GM12891 (cell line): Measurements from ENCODE around the gene PIP4K2B.
A peak's percentile ranks its signal among the peaks of the same experiment; 100 is the strongest.

Experiments
- DNase-seq: peaks from one replicate; pipeline ENCODE4 v3.0.0; 2011; ENCODE audit warnings: low spot score; ENCODE audit not compliant: insufficient read length
- FAIRE-seq: peaks from 2 replicates; lab custom pipeline; 2011; peaks lifted over from hg19 to GRCh38; lab: Jason Lieb, UNC
- PAX5 ChIP-seq: IDR thresholded peaks from 2 replicates; pipeline ENCODE4 v1.6.1; 2011; ENCODE audit warnings: low read length, moderate library complexity, mild to moderate bottlenecking; ENCODE audit not compliant: insufficient read depth, severe bottlenecking
- POLR2A ChIP-seq: IDR thresholded peaks from 2 replicates; pipeline ENCODE4 v1.6.1; 2011; ENCODE audit warnings: low read depth, low read length, control low read depth
- POLR2AphosphoS5 ChIP-seq: IDR thresholded peaks from 2 replicates; pipeline ENCODE4 v1.6.1; 2011; ENCODE audit warnings: low read depth, low read length, control low read depth
- POU2F2 ChIP-seq: IDR thresholded peaks from 2 replicates; pipeline ENCODE4 v1.6.1; 2011; ENCODE audit warnings: low read depth, mild to moderate bottlenecking, control low read depth, low read length, moderate library complexity
- SPI1 ChIP-seq: IDR thresholded peaks from 2 replicates; pipeline ENCODE4 v1.6.1; 2011; ENCODE audit warnings: low read depth, low read length, control low read depth
- TAF1 ChIP-seq: IDR thresholded peaks from 2 replicates; pipeline ENCODE4 v1.6.1; 2011; ENCODE audit warnings: low read depth, low read length, control low read depth

Gene PIP4K2B

GRCh38 chr17:38779965-38780752, 19.2 kb downstream of the PIP4K2B start:
- no peak for TF ChIP-seq POLR2AphosphoS5
- TF ChIP-seq TAF1, result no peak
- TF ChIP-seq PAX5, result no peak
- TF ChIP-seq SPI1, result no peak
- no peak for TF ChIP-seq POU2F2
- no peak for TF ChIP-seq POLR2A
- no peak for FAIRE-seq
- DNase-seq, result no peak

- TF ChIP-seq POLR2AphosphoS5 (no peak), PAX5 (no peak), POLR2A (no peak), TAF1 (no peak), SPI1 (no peak), POU2F2 (no peak)
- DNase-seq (no peak), FAIRE-seq (no peak)
These were observed 21.6 kb downstream of the PIP4K2B start for GRCh38 chr17:38777641-38778250.

- FAIRE-seq (no peak), DNase-seq (no peak)
These were observed 26.1 kb downstream of the PIP4K2B start for GRCh38 chr17:38773258-38773657.

GRCh38 chr17:38768417-38768816, 30.9 kb downstream of the PIP4K2B start:
- DNase-seq (no peak), FAIRE-seq (no peak)
- no peak for TF ChIP-seq SPI1
- TF ChIP-seq PAX5, result no peak
- no peak for TF ChIP-seq POLR2AphosphoS5

More at GRCh38 chr17:38773258-38773657, 26.1 kb downstream of the PIP4K2B start:
- no peak for TF ChIP-seq TAF1

- TF ChIP-seq POLR2A (no peak), POLR2AphosphoS5 (no peak)
- DNase-seq, result no peak
- FAIRE-seq, result no peak
These were observed 33.0 kb downstream of the PIP4K2B start for GRCh38 chr17:38766341-38766740.

- FAIRE-seq, result no peak
- no peak for DNase-seq
- no peak for TF ChIP-seq SPI1
- no peak for TF ChIP-seq PAX5
- no peak for TF ChIP-seq TAF1
- TF ChIP-seq POU2F2, result no peak
- no peak for TF ChIP-seq POLR2AphosphoS5
- TF ChIP-seq POLR2A, result no peak
These were observed 37.1 kb downstream of the PIP4K2B start for GRCh38 chr17:38762231-38762630.

- FAIRE-seq (no peak), DNase-seq (no peak)
- TF ChIP-seq POLR2A, result no peak
- TF ChIP-seq TAF1, result no peak
- TF ChIP-seq POU2F2, result no peak
- no peak for TF ChIP-seq POLR2AphosphoS5
- no peak for TF ChIP-seq SPI1
- TF ChIP-seq PAX5, result no peak
These were observed 37.7 kb downstream of the PIP4K2B start for GRCh38 chr17:38761612-38762011.

GRCh38 chr17:38753071-38753506, 46.3 kb downstream of the PIP4K2B start:
- FAIRE-seq (no peak), DNase-seq (no peak)
- TF ChIP-seq SPI1, result no peak
- TF ChIP-seq POU2F2, result no peak
- no peak for TF ChIP-seq PAX5
- no peak for TF ChIP-seq POLR2A
- no peak for TF ChIP-seq TAF1
- no peak for TF ChIP-seq POLR2AphosphoS5

- DNase-seq (peak; percentile 90), FAIRE-seq (no peak)
- peak; percentile 80 for TF ChIP-seq POLR2AphosphoS5
- TF ChIP-seq POU2F2, result peak; percentile 5; the same call in 1 of the 2 replicates
- peak; percentile 45 for TF ChIP-seq PAX5
- peak; percentile 100 for TF ChIP-seq SPI1
- TF ChIP-seq TAF1, result peak; percentile 38
- peak; percentile 59 for TF ChIP-seq POLR2A
These were observed 46.9 kb downstream of the PIP4K2B start, which contains the start of gene PSMB3 for GRCh38 chr17:38752308-38753070. PSMB3 (plus strand) TSS chr17:38752741; CDS start chr17:38752827, 86 bp downstream.
